Stomach smooth muscle (tissue), 2 donors: Measurements from ENCODE around the gene IFITM10.
A peak's percentile ranks its signal among the peaks of the same experiment; 100 is the strongest.
"Not testable (repeated sequence)": the region's sequence is repeated elsewhere in the genome, so short reads cannot be mapped to it uniquely, and the experiment has no call there.

Experiments
- H3K27ac ChIP-seq: one replicate; pipeline ENCODE4 v1.7.0; 2013; ENCODE audit warnings: mild to moderate bottlenecking, low read length, inconsistent platforms
- H3K27me3 ChIP-seq, 2 donors: one replicate each; pipeline ENCODE4 v1.7.0; 2013; ENCODE audit warnings: low read length in 2 of 2; ENCODE audit not compliant: insufficient read depth in 2 of 2, control insufficient read depth in 1 of 2
- H3K36me3 ChIP-seq, 2 donors: one replicate each; pipeline ENCODE4 v1.7.0; 2013; ENCODE audit warnings: low read length in 2 of 2; ENCODE audit not compliant: control insufficient read depth in 2 of 2, insufficient read depth in 2 of 2
- H3K4me1 ChIP-seq: one replicate; pipeline ENCODE4 v1.7.0; 2013; ENCODE audit warnings: low read length; ENCODE audit not compliant: control insufficient read depth, insufficient read depth
- H3K4me3 ChIP-seq, 2 donors: one replicate each; pipeline ENCODE4 v1.7.0; 2013; ENCODE audit warnings: low read length in 2 of 2
- H3K9ac ChIP-seq, 2 donors: one replicate each; pipeline ENCODE4 v1.7.0; 2013; ENCODE audit warnings: low read length in 2 of 2, mild to moderate bottlenecking in 1 of 2
- H3K9me3 ChIP-seq, 2 donors: one replicate each; pipeline ENCODE4 v1.7.0; 2013; ENCODE audit warnings: low read length in 2 of 2; ENCODE audit not compliant: control insufficient read depth in 2 of 2
- donor health status: healthy.
- donor health status: Pancreatic carcinoma.

The IFITM10 gene

GRCh38 chr11:1769304-1769936 lies 19.0 kb upstream of the IFITM10 start:
- H3K9ac ChIP-seq, H3K36me3 ChIP-seq, H3K4me1 ChIP-seq, H3K9me3 ChIP-seq, H3K4me3 ChIP-seq, H3K27me3 ChIP-seq, H3K27ac ChIP-seq: not testable (repeated sequence)

- Histone ChIP-seq H3K27ac (no peak overlapping the region), H3K36me3 (no peaks in the 10 kb centered on the region), H3K9ac (no peak overlapping the region), H3K9me3 (no peaks in the 10 kb centered on the region), H3K4me3 (no peak overlapping the region), H3K27me3 (no peaks in the 10 kb centered on the region), H3K4me1 (peaks cover 14% of the 10 kb centered on the region)
Measured at GRCh38 chr11:1768141-1768469, 17.7 kb upstream of the IFITM10 start.

- no peaks in the 10 kb centered on the region for H3K36me3 ChIP-seq
- no peaks in the 10 kb centered on the region for H3K9me3 ChIP-seq
- no peak overlapping the region for H3K27ac ChIP-seq
- H3K4me1 ChIP-seq: peaks cover 18% of the 10 kb centered on the region
- H3K27me3 ChIP-seq: no peaks in the 10 kb centered on the region
- H3K9ac ChIP-seq: no peak overlapping the region
- no peak overlapping the region for H3K4me3 ChIP-seq
Measured at GRCh38 chr11:1767399-1768140, 17.2 kb upstream of the IFITM10 start.

GRCh38 chr11:1766719-1767398 lies 16.5 kb upstream of the IFITM10 start:
- Histone ChIP-seq H3K4me1 (peaks cover 22% of the 10 kb centered on the region), H3K27me3 (no peaks in the 10 kb centered on the region), H3K9me3 (no peaks in the 10 kb centered on the region), H3K36me3 (no peaks in the 10 kb centered on the region), H3K27ac (no peak overlapping the region), H3K9ac (no peak overlapping the region), H3K4me3 (no peak overlapping the region)

- H3K4me1 ChIP-seq: peaks cover 27% of the 10 kb centered on the region
- no peak overlapping the region for H3K27ac ChIP-seq
- no peaks in the 10 kb centered on the region for H3K27me3 ChIP-seq
- no peak overlapping the region for H3K9ac ChIP-seq
- peaks cover 0 to under 1% of the 10 kb centered on the region in 2 donors for H3K36me3 ChIP-seq
- H3K4me3 ChIP-seq: no peak overlapping the region
- H3K9me3 ChIP-seq: no peaks in the 10 kb centered on the region
Measured at GRCh38 chr11:1765871-1766718, 15.7 kb upstream of the IFITM10 start.

- H3K27me3 ChIP-seq: no peaks in the 10 kb centered on the region
Measured at GRCh38 chr11:1763796-1764661, 13.6 kb upstream of the IFITM10 start, which contains the start of gene CTSD. CTSD (minus strand) TSS chr11:1763927; CDS start chr11:1763859, 68 bp downstream.

GRCh38 chr11:1763336-1763795 lies 13.0 kb upstream of the IFITM10 start:
- Histone ChIP-seq H3K4me1 (peaks cover 41% of the 10 kb centered on the region), H3K36me3 (peaks cover 0 to 9% of the 10 kb centered on the region in 2 donors), H3K27me3 (no peaks in the 10 kb centered on the region), H3K9me3 (no peaks in the 10 kb centered on the region), H3K4me3 (peak overlapping the region; percentile 66 to 80), H3K9ac (peak overlapping the region; percentile 44 to 71), H3K27ac (no peak overlapping the region)

More at GRCh38 chr11:1763796-1764661, 13.6 kb upstream of the IFITM10 start, which contains the start of gene CTSD:
- Histone ChIP-seq H3K36me3 (peaks cover 0 to 9% of the 10 kb centered on the region in 2 donors), H3K9me3 (no peaks in the 10 kb centered on the region), H3K4me1 (peaks cover 41% of the 10 kb centered on the region), H3K27ac (no peak within 1 kb of the TSS), H3K9ac (peak within 1 kb of the TSS; percentile 44 to 71), H3K4me3 (peak within 1 kb of the TSS; percentile 66 to 80)

GRCh38 chr11:1762537-1763302 lies 12.3 kb upstream of the IFITM10 start:
- Histone ChIP-seq H3K4me3 (peak overlapping the region; percentile 66 to 80), H3K27me3 (no peaks in the 10 kb centered on the region), H3K4me1 (peaks cover 41% of the 10 kb centered on the region), H3K9me3 (no peaks in the 10 kb centered on the region), H3K36me3 (peaks cover 0 to 9% of the 10 kb centered on the region in 2 donors), H3K27ac (no peak overlapping the region), H3K9ac (peak overlapping the region; percentile 44 to 71)

GRCh38 chr11:1761857-1762536 lies 11.6 kb upstream of the IFITM10 start:
- Histone ChIP-seq H3K27me3 (no peaks in the 10 kb centered on the region), H3K4me1 (peaks cover 41% of the 10 kb centered on the region), H3K36me3 (peaks cover 4 to 13% of the 10 kb centered on the region in 2 donors), H3K9ac (peak overlapping the region; percentile 42 to 44), H3K27ac (no peak overlapping the region), H3K9me3 (no peaks in the 10 kb centered on the region), H3K4me3 (peak overlapping the region; percentile 66 to 80)
